Hepatocyte (in vitro differentiated cells): Measurements from ENCODE around the gene GRM4.

ENCODE experiments used
- EZH2 ChIP-seq: fragments of 200-600 bp; sonication (generic); IDR thresholded peaks from 2 replicates; pipeline ENCODE4 v1.6.1; 2016; ENCODE audit warnings: antibody characterized with exemption, mild to moderate bottlenecking, borderline replicate concordance
- TF ChIP-seq, protein P1 (sequence below): fragments of 200-600 bp; sonication (generic); IDR thresholded peaks from 2 replicates; pipeline ENCODE4 v1.5.1; 2016; ENCODE audit warnings: antibody characterized with exemption, mild to moderate bottlenecking; ENCODE audit not compliant: poor library complexity

GRCh38 chr6:34114695-34115402 is 31.0 kb downstream of the GRM4 start:
- TF ChIP-seq, protein P1, sequence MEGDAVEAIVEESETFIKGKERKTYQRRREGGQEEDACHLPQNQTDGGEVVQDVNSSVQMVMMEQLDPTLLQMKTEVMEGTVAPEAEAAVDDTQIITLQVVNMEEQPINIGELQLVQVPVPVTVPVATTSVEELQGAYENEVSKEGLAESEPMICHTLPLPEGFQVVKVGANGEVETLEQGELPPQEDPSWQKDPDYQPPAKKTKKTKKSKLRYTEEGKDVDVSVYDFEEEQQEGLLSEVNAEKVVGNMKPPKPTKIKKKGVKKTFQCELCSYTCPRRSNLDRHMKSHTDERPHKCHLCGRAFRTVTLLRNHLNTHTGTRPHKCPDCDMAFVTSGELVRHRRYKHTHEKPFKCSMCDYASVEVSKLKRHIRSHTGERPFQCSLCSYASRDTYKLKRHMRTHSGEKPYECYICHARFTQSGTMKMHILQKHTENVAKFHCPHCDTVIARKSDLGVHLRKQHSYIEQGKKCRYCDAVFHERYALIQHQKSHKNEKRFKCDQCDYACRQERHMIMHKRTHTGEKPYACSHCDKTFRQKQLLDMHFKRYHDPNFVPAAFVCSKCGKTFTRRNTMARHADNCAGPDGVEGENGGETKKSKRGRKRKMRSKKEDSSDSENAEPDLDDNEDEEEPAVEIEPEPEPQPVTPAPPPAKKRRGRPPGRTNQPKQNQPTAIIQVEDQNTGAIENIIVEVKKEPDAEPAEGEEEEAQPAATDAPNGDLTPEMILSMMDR = no peak
- no peak for TF ChIP-seq EZH2
